GM18511 (cell line): ENCODE results near the gene RASAL3.
A peak's percentile ranks its signal among the peaks of the same experiment; 100 is the strongest.
"Not testable (repeated sequence)": the region's sequence is repeated elsewhere in the genome, so short reads cannot be mapped to it uniquely, and the experiment has no call there.

ENCODE experiments used
- ATAC-seq: cut with Tn5 transposase; IDR thresholded peaks from one replicate; pipeline ENCODE4 v1.9.1; 2021; ENCODE audit warnings: mild to moderate bottlenecking, moderate library complexity; ENCODE audit not compliant: unreplicated experiment

Gene RASAL3

DNA sequence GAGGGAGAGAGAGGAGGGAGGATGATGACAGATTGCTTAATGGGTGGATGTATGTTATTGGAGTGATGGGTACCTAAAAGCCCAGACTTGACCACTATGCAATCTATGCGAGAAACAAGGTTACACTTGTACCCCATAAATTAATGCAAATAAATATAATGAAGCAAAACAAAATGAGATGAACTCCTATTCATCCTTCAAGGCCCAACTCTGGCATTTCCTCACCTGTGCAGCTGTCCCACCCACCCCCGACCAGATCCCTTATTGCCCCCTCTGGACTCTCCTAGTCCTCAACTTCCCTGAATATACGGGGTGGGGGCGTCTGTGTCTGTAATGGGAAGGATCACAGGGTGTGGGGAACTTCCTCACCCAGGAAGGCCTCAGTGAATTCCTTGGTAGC, 10.8 kb upstream of the RASAL3 start:
- no peak for ATAC-seq

DNA sequence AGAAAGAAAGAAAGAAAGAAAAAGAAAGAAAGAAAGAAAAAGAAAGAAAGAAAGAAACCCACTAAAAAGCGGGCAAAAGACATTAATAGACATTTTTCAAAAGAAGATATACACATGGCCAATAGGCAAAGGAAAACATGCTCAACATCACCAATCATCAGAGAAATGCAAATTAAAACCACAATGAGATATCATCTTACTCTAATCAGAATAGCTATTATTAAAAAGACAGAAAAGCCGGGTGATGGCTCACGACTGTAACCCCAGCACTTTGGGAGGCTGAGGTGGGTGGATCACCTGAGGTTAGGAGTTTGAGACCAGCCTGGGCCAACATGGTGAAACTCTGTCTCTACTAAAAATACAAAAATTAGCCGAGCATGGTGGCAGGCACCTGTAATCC, 9.5 kb upstream of the RASAL3 start:
- ATAC-seq: not testable (repeated sequence)

DNA sequence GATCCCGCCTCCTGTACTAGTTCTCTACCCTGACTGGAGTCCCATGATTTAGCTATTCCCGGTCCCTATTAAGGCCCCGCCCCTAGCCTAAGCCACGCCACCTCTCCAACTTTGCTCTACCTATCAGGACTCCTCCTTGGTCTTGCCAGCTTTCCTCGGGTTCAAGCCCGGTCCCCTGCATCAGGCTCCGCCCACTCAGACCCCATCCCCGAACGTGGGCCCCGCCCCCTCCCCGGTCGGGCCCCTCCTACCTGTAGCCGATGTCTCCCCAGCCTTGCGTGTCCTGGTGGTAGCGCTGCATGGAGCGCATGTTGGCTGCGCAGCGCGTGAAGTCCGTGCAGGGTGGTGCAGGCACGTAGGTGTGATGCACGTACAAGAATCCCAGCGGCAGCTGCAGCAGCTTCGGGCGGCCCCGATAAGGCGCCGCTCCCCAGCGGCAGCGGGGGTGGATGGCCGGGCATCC, 7.3 kb upstream of the RASAL3 start:
- ATAC-seq: no peak

DNA sequence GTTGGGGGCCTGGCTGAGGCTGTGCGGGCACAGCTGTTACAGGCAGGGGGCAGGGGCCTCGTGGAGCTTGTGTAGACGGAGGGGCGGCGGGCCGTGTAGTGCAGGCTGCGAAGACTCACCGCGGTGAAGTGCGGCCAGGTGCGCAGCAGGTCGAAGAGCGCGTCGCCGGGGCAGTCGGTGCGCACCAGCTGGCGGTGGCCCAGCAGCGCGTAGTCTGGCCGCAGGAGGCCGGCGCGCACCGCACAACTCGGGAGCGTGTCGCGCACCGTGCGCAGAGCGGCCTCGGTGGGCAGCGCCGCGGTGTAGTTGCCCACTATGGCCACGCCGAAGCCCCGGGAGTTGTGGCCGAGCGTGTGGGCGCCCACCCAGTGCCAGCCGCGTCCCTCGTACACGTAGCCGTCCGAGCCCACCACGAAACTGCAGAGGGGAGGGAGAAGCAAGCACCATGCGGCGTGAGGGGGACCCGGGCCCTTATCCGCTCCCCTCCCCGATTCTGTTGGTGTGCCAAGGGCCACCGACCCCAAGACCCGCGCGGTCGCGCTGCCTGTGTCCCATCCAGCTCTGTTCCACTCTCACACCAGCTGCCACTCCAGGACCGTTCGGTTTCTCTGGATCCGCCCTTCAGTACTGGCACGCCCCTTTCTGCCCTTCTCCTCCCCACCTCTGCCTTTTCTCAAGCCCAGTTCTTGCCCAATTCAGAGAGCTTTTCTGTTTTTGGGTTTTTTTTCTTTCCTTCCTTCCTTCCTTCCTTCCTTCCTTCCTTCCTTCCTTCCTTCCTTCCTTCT, 5.4 kb upstream of the RASAL3 start:
- ATAC-seq: no peak

DNA sequence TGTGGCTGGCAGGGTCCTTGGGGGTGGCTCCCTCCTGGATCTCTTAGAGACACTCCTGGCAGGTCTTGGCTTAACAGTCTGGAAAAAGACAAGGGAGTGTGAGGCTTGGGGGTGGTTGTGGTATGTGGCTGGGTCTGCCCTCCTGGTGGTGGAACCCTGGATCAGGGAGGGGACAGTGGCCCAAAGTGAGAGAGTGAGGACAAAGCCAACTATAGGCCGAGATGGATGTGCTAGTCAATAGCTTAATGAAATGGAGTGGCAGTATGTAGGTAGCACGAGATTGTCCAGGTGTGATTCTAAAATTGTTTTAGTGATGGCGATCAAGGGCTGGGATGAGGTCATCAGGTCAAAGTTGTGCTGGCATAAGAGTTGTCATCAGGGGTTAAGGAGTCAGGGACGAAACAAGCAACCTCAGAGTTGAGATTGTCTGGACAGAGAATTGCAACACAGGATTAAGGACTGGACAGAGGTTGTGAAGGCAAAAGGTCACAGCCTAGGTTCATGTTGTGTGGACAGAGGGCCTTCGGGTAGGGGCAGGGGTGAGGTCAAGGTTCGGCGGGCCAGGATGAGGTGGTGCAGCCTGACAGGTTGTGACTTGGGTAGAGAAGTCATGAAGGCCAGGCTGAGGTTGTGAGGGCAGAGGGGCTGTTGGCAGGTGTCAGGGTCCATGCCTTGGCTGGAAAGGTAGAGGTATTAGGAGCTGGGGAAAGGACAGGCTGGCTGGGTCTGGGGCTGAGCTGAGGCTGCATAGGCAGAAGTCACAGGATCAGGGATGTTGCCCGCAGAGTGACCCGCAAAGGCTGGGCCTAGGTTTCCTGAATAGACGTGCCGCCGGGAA, 4.5 kb upstream of the RASAL3 start:
- no peak for ATAC-seq

DNA sequence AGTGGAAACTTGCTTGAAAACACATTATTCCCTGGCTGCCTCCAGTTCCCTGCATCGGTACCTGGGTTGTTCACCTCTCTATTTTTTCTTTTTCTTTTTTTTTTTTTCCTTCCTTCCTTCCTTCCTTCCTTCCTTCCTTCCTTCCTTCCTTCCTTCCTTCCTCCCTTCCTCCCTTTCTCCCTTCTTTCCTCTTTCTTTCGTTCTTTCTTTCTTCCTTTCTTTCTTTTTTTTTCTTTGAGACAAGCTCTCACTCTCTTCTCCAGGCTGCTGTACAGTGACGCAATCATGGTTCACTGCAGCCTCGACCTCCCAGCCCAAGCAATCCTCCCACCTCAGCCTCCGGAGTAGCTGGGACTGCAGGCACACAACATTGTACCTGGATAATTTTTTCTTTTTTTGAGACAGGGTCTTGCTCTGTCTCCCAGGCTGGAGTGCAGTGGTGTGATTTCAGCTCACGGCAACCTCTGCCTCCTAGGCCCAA, 3.4 kb upstream of the RASAL3 start:
- no peak for ATAC-seq

DNA sequence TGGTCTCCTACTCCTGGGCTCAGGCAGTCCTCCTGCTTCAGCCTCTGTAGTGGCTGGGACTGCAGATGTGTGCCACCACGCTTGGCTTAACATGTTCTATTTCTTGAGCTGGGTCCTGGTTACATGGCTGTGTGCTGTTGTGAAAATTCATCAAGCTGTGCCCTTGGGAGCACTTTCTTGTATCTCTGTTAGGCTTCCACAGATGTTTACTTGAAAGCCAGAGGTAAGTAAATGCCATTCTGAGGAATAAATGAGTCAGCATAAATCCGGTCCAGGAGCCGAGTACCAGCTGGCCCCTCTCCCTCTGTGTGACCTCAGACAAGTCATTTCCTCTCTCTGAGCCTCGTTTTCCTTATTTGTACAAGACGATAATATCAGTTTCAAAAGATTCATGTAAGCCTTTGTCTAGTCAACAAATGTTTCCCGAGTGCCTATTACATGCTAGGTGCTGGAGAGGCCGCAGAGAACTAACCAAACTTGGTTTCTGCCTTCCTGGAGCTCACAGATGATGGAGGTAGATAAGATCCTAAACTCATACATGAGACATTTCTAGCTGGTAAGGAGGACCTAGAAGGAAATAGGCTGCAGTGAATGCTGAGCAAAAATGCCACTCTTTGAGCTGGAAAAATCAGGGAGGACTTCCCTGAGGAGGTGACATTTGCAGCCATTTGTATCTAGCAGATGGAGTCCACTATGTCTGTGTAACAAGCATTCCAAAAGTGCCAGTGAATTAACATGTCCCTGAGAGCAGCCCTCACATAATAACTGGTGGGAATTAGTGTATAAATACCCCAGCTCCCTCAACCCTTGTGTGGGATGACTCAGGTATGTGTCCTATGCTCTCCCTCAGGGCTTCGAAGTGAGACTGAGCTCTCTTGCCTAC, 2.7 kb upstream of the RASAL3 start:
- peak; percentile 60 for ATAC-seq

DNA sequence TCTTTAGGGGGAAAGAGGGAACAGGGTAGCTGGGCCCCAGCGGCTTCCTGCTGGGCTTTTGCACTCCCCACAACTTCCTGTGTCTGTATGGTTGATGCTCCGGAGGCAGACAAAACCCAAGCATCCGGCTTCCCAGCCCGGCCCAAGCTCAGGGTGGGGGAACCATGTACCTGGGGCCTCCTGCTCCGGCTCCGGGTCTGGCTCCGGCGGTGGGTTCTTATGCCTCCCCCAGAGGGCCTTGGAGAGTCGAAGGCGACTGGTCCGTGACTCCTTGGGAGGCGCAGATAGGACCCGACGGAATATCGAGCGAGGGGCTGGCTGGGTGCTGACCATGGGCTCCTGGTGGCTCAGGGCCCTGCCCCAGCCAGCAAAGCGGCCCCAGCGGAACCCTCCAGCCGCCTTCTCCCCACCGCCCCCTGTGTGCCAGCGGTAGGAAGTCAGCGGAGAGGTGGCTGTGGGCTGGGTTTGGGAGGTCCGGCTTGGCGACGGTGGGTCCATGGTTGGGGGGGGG, 428 bp downstream of the RASAL3 start:
- ATAC-seq: peak; percentile 46

DNA sequence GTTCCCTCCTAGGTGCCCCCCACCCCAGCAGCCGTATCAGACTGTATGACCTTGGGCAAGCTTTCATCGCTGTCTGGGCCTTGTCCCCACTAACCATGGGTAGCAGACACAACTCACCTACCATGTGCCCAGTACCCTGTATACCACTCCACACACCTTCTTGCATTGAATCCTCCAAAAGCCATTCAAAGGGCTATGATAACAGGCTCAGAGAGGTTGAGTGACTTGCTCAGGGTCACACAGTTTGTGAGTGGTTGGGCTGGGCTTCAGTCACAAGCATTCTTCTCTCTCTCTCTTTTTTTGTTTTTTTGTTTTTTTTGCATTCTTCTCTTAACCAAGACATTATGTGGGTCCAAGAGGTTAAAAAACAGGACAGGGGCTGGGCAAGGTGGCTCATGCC, 2.6 kb downstream of the RASAL3 start:
- ATAC-seq: no peak

DNA sequence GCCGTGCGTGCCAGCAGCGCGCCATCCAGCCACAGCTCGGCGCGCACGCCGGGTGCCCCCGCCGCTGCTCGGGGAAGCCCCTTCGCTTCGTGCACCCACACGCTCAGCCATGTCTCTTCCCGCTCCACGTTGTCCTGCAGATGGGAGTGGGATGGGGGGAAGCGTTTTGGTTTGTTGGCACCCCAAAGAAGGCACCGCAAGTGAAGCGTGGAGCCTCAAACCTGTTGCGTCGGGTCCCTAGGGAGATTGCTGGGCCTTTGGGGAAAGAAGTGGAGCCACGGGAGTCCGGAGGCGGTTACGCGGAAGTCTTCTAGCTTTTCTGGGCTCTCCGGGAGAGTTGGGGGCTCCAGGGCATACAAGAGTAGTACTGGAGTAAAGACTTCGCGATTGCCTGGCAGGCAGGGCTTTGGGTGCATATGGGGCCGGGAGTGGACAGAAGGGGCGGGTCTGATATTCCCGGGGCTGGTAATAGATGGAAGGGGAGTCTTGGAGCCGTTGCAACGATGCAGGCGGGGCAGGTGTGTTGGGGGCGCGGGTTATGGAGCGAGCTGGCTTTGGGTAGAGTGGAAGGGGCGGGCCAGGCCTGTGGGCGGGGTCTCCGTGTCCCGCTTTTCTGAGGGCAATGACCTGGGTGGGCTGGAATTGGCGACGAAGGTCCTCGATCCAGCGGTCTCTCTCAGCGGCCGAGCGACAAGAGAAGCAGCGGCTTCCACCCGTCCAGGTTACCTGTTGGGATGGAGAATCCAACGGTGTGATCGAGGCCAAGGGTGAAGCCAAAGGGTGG, 6.5 kb downstream of the RASAL3 start:
- ATAC-seq: no peak

DNA sequence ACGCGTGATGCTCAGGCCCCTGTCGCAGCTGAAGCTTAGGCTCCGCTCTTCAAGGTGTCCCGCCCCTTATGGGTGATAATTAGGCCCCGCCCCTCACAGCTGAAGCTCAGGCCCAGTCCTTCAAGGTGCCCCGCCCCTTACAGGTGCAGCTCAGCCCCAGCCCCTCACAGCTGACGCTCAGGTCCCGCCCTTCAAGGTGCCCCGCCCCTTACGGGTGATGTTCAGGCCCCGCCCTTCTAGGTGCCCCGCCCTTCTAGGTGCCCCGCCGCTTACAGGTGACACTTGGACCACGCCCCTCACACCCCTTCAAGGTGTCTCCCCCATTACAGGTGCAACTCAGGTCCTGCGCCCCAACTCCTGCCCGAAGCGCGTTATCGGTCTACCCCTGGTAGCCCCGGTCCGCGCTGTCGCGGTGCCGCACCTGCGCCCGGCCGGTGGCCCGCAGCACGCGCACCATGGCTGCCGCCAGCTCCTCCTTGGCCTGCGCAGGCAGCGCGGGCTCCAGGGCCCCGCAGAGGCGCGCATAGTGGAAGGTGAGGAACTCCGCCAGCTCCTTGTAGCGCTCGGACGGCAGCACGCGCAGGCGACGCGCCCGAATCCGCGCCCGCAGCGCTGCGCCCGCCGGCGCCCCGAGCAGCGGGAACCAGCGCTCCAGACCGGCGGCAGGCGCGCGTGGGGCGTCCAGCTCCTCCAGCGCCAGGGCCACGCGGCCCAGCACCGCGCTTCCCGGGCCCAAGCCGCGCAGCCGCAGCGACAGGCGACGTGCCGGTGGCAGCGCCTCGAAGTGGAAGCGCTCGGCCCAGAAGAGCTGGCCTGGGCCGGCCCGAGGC, 7.3 kb downstream of the RASAL3 start:
- no peak for ATAC-seq

DNA sequence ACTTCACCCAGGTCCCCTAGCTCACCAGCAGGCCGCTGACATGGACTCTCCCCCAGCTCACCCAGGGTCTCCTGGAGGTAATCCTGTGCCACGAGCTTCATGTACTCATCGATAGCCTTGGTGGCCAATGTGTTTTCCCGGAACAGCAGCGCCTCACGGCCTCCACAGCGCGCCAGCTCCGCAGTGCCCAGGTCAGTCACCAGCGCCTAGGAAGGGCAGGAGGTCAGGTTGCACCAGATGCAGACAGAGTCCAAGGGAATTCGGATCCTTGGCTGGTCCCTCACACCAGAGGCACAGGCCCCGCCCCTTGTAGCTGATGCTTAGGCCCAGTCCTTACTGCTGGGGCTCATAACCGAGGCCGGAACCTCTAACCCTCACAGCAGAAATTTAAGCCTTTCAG, 7.9 kb downstream of the RASAL3 start:
- no peak for ATAC-seq

DNA sequence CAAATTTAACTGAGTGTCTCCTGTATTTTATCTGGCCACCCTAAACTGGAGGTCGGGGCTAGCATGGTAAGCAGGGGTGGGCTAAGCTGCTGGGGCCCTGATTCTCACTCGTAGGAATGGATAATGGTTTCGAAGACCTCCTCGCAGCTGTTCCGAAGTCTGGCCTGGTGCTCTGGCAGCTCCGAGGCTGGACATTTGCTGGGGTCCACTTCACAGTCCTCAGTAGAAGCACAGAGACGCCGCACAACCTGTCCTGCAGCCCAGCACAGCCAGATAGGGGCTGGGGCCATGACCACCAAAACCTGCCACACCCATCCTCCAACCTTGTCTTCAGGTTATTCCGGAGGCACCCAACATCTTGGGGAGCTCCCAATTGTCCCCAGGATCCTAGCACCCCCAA, 8.3 kb downstream of the RASAL3 start:
- ATAC-seq: no peak

DNA sequence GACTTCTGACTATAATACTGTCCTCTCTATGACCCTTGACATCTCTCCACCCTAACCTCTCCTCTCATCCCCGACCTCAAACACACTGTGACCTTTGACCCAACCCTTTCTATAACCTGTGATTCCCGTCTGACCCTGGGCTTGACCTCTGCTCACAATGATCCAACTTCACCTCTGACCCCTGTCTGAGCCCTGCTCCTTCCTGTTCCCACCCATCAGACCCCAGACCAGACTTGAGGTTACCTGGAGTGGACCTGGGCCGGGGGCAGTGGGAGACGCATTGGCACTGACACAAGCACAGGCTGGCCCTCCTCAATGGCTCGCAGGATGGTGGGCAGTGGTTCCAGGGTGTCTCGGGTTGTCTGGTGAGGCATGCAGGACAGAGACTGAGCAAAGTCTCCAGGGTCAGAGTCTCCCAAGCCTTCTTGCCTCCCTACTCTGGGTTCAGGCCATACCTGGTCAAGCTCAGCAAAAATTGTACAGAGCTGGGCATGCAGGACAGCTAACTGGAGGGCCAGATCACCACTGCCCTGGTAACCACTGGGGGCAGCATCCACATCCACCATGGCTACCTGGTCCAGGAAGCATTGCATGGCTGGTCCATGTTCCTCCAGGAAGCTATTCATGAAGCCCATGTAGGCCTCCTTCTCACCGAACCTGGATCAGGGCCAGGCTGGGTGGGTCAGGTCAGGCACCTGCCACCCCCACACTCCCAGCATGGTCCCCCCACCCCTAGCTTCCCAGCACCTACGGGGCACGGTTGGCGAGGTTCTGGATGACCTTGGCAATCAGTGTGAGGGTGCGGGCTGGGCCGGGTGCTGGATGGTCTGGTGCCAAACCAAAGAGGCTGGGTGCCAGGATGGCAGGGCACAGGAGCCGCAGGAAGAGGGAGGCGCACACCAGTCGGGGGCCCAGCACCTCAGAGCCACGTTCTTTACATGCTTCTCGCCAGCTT, 10.2 kb downstream of the RASAL3 start:
- ATAC-seq: no peak

DNA sequence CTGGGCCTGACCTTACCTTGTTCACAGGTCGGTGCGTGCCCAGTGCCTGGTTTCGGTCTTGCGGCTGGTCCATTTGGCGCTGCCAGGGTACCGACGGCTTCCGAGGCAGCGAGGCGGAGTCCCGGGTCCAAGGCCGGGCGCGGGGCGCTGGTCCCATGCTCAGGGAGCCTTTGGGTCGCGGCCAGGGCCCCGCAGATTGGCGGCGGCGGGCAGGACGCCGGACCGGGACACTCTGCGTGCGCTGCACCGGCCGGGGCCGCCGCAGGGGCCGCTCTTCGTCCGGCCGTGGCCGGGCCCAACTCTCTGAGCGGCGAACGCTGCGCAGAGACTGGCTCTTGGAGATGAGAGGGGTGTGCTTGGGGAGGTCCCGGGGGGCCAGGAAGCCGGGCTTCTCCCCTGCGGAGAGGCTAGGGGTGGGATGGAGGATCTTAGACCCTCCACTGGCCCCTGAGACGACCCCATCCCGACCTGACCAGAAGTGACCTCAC, 11.2 kb downstream of the RASAL3 start:
- no peak for ATAC-seq

DNA sequence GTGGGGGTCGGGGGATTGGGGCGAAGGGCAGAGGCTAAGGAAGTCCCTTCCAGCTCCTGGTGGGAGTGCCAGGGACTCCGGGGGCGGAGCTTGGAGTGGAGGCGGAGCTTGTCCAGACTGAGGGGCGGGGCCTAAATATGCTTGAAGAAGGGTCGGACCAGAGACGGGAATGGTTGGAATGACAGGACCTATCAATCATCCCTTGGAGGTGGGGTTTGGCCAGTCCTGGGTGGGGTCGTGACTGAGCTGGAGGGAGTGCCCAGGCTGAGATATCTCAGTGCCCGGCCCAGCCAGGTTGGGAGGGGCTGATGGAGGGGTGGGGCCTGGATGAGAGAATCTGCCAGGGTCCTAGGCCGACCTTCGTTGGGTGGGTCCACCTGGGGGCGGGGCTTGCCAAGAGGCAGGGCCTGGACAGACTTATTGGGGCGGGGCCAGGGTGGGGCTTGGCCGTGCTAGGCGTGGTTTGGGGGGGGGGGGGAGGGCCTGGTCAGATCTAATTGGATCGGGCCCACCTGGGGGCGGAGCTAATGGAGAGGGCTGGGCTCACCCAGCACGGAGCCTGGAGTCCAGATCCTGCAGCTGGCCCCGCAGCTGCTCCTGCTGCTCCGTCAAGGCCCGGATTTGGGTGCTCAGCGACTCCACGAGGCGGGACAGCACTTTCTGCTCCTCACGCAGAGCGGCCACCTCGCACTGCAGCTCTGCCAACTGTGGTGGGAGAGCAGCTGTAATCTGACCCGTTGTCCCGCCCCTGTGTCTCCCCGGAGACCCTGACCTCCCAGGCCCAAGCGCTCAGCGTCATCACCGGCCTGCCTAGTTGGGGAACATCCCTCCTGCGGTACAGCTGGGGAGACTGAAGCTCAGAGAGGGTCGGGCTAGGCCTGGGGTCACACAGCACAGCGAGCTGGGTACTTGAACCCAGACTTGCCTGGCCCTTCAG, 12.0 kb downstream of the RASAL3 start:
- no peak for ATAC-seq

DNA sequence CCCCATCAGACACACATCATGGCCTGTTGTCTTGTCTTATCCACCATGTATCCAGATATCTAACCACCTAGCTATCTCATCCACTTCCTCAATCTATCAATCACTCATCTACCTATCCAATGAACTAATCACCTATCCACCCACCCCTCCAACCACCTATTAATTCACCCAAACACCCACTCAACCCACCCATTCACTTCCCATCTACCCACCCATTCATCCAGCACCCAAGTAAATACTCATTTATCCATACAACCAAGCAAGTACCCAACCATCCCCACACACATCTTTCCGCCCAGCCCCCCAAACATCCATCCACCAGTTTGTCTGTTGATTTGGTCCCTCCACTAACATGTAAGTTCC, 13.8 kb downstream of the RASAL3 start:
- no peak for ATAC-seq
